ENCODE results near the gene KLHL29. TPM values are rescaled to one million over a fixed set of nuclear protein-coding genes. Genes with fewer than 3 reads are reported as not detected.

The KLHL29 gene
- total RNA-seq, 1 experiment from 2014 or later = 2.4 TPM

GRCh38 chr2:23498943-23499342, 114.0 kb downstream of the KLHL29 start:
- Histone ChIP-seq H4K20me1 (ENCODE audit: control insufficient read depth, insufficient read depth, insufficient read length) (no peaks in the 10 kb centered on the region), H4K5ac (ENCODE audit: insufficient read length, low read depth, low read length) (no peak overlapping the region), H2BK120ac (ENCODE audit: low read depth, low read length, poor library complexity, severe bottlenecking) (no peak overlapping the region), H3K9me3 (ENCODE audit: control insufficient read depth, low read depth, low read length) (no peaks in the 10 kb centered on the region), H4K8ac (replicated peaks; ENCODE audit: insufficient read length, low read depth, low read length) (no peak overlapping the region), H3K79me1 (ENCODE audit: insufficient read depth, low read depth, low read length, poor library complexity, severe bottlenecking) (no peaks in the 10 kb centered on the region), H2BK15ac (ENCODE audit: low read depth, low read length) (no peak overlapping the region), H2BK5ac (ENCODE audit: insufficient read length, low read length) (no peak overlapping the region), H3K56ac (ENCODE audit: insufficient read length, low read depth, low read length) (no peak overlapping the region), H2AFZ (ENCODE audit: low read length) (no peak overlapping the region), H3K79me2 (ENCODE audit: insufficient read depth, low read length) (no peaks in the 10 kb centered on the region), H3K4me2 (ENCODE audit: insufficient read depth, insufficient read length, low read length) (no peak overlapping the region), H2BK20ac (ENCODE audit: low read depth, low read length, poor library complexity, severe bottlenecking) (no peak overlapping the region), H3K4ac (ENCODE audit: low read depth, low read length) (no peak overlapping the region), H3K9ac (ENCODE audit: extremely low read depth, insufficient read length, low read length) (no peak overlapping the region), H3T11ph (ENCODE audit: low read length) (no peak overlapping the region), H2BK12ac (ENCODE audit: insufficient read length, low read depth, low read length) (no peak overlapping the region), H3K18ac (ENCODE audit: insufficient read length, low read depth, low read length) (no peak overlapping the region), H3K23me2 (ENCODE audit: insufficient read length, low read depth, low read length, poor library complexity, severe bottlenecking) (no peaks in the 10 kb centered on the region), H4K91ac (ENCODE audit: insufficient read length, low read depth, low read length) (no peak overlapping the region), H3K23ac (ENCODE audit: insufficient read length, low read depth, low read length) (no peak overlapping the region), H3K14ac (ENCODE audit: insufficient read depth, low read length) (no peak overlapping the region), H3K27me3 (ENCODE audit: insufficient read depth, low read length) (no peaks in the 10 kb centered on the region), H3K4me1 (ENCODE audit: insufficient read depth, low read length) (peaks cover 3% of the 10 kb centered on the region; the same call in 1 of the 2 replicates), H3K27ac (ENCODE audit: insufficient read length, low read depth, low read length) (no peak overlapping the region), H2AK5ac (ENCODE audit: insufficient read length, low read length) (no peak overlapping the region)
- H3K27me3 Mint-ChIP-seq (ENCODE audit: low read depth) = peaks cover 2% of the 10 kb centered on the region; the same call in 1 of the 2 replicates
- peaks cover 39 to 41% of the 10 kb centered on the region in 2 experiments for H3K4me1 Mint-ChIP-seq
- WGBS (ENCODE audit: extremely low coverage, insufficient read length, low lambda C conversion rate) = no CpG with 5 or more reads among the region's 7 CpGs
- no peak overlapping the region for H3K4me3 Mint-ChIP-seq
- H3K36me3 Mint-ChIP-seq (ENCODE audit: insufficient read depth in 1 of 3, low read depth in 3 of 3) = no peaks in the 10 kb centered on the region
- DNase-seq = no peak
- H3K9me3 Mint-ChIP-seq = no peaks in the 10 kb centered on the region
- H3K27ac Mint-ChIP-seq = no peak overlapping the region
- TF ChIP-seq, protein P1, sequence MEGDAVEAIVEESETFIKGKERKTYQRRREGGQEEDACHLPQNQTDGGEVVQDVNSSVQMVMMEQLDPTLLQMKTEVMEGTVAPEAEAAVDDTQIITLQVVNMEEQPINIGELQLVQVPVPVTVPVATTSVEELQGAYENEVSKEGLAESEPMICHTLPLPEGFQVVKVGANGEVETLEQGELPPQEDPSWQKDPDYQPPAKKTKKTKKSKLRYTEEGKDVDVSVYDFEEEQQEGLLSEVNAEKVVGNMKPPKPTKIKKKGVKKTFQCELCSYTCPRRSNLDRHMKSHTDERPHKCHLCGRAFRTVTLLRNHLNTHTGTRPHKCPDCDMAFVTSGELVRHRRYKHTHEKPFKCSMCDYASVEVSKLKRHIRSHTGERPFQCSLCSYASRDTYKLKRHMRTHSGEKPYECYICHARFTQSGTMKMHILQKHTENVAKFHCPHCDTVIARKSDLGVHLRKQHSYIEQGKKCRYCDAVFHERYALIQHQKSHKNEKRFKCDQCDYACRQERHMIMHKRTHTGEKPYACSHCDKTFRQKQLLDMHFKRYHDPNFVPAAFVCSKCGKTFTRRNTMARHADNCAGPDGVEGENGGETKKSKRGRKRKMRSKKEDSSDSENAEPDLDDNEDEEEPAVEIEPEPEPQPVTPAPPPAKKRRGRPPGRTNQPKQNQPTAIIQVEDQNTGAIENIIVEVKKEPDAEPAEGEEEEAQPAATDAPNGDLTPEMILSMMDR (conservative IDR thresholded peaks at IDR 0.05) = no peak
